Measurements from ENCODE around the gene PRPS1. TPM values are rescaled to one million over a fixed set of nuclear protein-coding genes. Genes with fewer than 3 reads are reported as not detected.

PRPS1 gene
- total RNA-seq, 2 donors from 2014 or later: 19.0 to 23.8 TPM

GRCh38 chrX:107686026-107686425 lies 57.7 kb downstream of the PRPS1 start:
- Histone ChIP-seq H3K27ac (peak overlapping the region in 1 of 2 donors; percentile 48), H3K4me3 (no peak overlapping the region), H3K27me3 (no peaks in the 10 kb centered on the region), H3K9me3 (no peaks in the 10 kb centered on the region), H3K36me3 (no peaks in the 10 kb centered on the region), H3K4me1 (peaks cover 0 to 35% of the 10 kb centered on the region in 2 donors)
- DNase-seq (ENCODE audit: low spot score): no peak
- TF ChIP-seq, protein P1, sequence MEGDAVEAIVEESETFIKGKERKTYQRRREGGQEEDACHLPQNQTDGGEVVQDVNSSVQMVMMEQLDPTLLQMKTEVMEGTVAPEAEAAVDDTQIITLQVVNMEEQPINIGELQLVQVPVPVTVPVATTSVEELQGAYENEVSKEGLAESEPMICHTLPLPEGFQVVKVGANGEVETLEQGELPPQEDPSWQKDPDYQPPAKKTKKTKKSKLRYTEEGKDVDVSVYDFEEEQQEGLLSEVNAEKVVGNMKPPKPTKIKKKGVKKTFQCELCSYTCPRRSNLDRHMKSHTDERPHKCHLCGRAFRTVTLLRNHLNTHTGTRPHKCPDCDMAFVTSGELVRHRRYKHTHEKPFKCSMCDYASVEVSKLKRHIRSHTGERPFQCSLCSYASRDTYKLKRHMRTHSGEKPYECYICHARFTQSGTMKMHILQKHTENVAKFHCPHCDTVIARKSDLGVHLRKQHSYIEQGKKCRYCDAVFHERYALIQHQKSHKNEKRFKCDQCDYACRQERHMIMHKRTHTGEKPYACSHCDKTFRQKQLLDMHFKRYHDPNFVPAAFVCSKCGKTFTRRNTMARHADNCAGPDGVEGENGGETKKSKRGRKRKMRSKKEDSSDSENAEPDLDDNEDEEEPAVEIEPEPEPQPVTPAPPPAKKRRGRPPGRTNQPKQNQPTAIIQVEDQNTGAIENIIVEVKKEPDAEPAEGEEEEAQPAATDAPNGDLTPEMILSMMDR (IDR thresholded peaks at IDR 0.05): no peak

DNA sequence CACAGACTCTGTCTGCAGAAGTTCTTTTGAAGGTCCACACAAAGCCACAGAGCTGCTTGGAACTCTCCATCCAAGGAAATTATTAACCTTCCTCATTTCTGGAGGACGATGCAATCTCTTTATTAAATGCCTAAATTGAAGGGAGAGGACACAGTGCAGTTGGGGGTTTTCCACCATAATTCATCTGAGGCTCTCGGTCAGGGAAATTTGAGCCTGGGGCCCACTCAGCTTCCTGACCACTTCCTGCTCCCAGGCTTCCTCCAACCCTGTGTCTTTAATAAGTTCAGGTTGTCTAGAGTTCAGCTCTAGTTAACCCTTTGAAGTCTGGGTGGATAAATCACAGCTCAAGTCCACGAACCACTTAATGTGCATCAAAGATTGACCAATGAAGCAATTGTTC lies 58.5 kb downstream of the PRPS1 start:
- peaks cover 0 to 35% of the 10 kb centered on the region in 2 donors for H3K4me1 ChIP-seq
- no peak overlapping the region for H3K4me3 ChIP-seq
- TF ChIP-seq, protein P1 (IDR thresholded peaks at IDR 0.05): no peak
- H3K9me3 ChIP-seq: no peaks in the 10 kb centered on the region
- no peaks in the 10 kb centered on the region for H3K36me3 ChIP-seq
- H3K27me3 ChIP-seq: no peaks in the 10 kb centered on the region
- DNase-seq (ENCODE audit: low spot score): no peak
- H3K27ac ChIP-seq: no peak overlapping the region

DNA sequence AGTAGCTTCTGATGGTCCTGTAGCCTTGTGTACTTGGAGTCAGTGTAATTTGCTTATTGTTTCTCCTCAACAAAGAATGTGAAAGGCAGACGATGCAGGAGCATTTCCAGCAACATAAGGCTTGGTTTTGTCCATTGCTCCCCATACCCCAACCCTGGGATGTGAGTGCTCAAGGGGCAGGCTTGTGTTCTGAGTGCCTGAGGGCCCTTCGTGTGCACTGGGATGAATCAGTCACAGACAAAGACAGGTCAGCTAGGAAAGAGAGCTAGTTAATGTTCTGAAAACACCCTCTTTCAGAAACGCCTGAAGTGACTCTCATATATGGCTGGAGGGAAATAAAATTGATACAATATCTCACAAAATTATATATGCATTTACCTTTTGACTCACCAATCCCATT lies 59.1 kb downstream of the PRPS1 start:
- Histone ChIP-seq H3K4me3 (no peak overlapping the region), H3K9me3 (no peaks in the 10 kb centered on the region), H3K4me1 (peaks cover 0 to 31% of the 10 kb centered on the region in 2 donors), H3K36me3 (no peaks in the 10 kb centered on the region), H3K27me3 (no peaks in the 10 kb centered on the region), H3K27ac (no peak overlapping the region)
- no peak for DNase-seq (ENCODE audit: low spot score)
- TF ChIP-seq, protein P1 (IDR thresholded peaks at IDR 0.05): no peak

DNA sequence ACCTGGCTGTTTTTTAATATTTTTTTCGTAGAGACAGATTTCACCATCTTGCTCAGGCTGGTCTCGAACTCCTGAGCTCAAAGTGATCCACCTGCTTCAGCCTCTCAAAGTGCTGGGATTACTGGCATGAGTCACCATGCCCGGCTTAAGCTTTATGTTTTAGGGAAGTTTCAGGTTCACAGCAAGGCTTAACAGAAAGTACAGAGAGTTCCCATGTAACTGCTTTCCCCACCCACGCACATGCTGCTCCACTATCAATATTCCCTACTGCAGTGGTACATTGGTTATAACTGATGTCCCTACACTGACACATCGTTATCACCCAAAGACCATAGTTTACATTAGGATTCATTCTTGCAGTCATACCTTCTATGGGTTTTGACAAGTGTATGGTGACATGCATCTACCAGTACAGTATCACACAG lies 62.7 kb downstream of the PRPS1 start:
- no peak overlapping the region for H3K4me3 ChIP-seq
- no peaks in the 10 kb centered on the region for H3K9me3 ChIP-seq
- TF ChIP-seq, protein P1 (IDR thresholded peaks at IDR 0.05): no peak
- no peaks in the 10 kb centered on the region for H3K27me3 ChIP-seq
- no peaks in the 10 kb centered on the region for H3K36me3 ChIP-seq
- no peaks in the 10 kb centered on the region for H3K4me1 ChIP-seq
- DNase-seq (ENCODE audit: low spot score): no peak
- no peak overlapping the region for H3K27ac ChIP-seq

DNA sequence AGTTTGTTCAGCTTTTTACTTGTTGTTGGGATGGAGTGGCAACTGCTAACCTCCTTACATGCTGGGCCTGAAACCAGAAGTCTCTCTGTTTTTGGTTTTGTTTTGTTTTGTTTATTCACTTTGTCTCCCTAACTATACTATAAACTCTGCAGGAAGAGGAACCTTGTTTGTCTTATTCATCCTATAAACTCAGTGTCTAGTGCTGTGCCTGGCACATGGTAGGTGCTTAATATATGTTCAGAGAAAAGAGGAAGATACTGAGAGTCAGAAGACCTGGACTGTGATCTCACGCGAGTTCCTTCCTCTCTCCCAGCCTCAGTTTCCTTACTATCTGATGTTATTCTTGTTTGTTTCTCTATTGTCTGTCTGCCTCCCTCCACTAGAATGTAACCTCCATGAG lies 71.3 kb downstream of the PRPS1 start:
- TF ChIP-seq, protein P1 (IDR thresholded peaks at IDR 0.05): no peak
- no peak overlapping the region for H3K4me3 ChIP-seq
- H3K27me3 ChIP-seq: no peaks in the 10 kb centered on the region
- DNase-seq (ENCODE audit: low spot score): no peak
- peaks cover 0 to 4% of the 10 kb centered on the region in 2 donors for H3K4me1 ChIP-seq
- H3K36me3 ChIP-seq: no peaks in the 10 kb centered on the region
- peak overlapping the region in 1 of 2 donors; percentile 46 for H3K27ac ChIP-seq
- no peaks in the 10 kb centered on the region for H3K9me3 ChIP-seq

GRCh38 chrX:107700317-107700774 lies 72.0 kb downstream of the PRPS1 start:
- peak overlapping the region; percentile 38 to 65 for H3K27ac ChIP-seq
- TF ChIP-seq, protein P1 (IDR thresholded peaks at IDR 0.05): no peak
- peaks cover 0 to 4% of the 10 kb centered on the region in 2 donors for H3K4me1 ChIP-seq
- no peaks in the 10 kb centered on the region for H3K27me3 ChIP-seq
- no peak overlapping the region for H3K4me3 ChIP-seq
- DNase-seq (ENCODE audit: low spot score): no peak
- no peaks in the 10 kb centered on the region for H3K36me3 ChIP-seq
- no peaks in the 10 kb centered on the region for H3K9me3 ChIP-seq

All from right atrium auricular region (tissue), 2 donors.